HT-29 (cell line): Measurements from ENCODE around the gene CFAP92. TPM values are rescaled to one million over a fixed set of nuclear protein-coding genes. Genes with fewer than 3 reads are reported as not detected.

ENCODE experiments used
- DNase-seq: peaks from one replicate; pipeline ENCODE4 v3.0.0-alpha.2; 2015; ENCODE audit warnings: low spot score
- total RNA-seq: library from RNA; depleted of rRNA; stranded (reverse); fragments of >200 nt; shearing (Covaris generic); gene quantifications from 2 replicates; pipeline ENCODE4 v1.2.3, GENCODE V29; 2014

Gene CFAP92
- total RNA-seq, 1 experiment from 2014 or later: 0.74 TPM

- peak; percentile 92 for DNase-seq
These were observed 33.1 kb upstream of the CFAP92 start for GRCh38 chr3:129026728-129027543.

- no peak for DNase-seq
These were observed 32.0 kb upstream of the CFAP92 start for GRCh38 chr3:129025691-129026435.

GRCh38 chr3:129025108-129025507 is 31.2 kb upstream of the CFAP92 start:
- no peak for DNase-seq

- DNase-seq: peak; percentile 81
These were observed 30.0 kb upstream of the CFAP92 start for GRCh38 chr3:129023909-129024308.

- DNase-seq: no peak
These were observed 29.1 kb upstream of the CFAP92 start for GRCh38 chr3:129023008-129023358.

GRCh38 chr3:129022114-129023007 is 28.5 kb upstream of the CFAP92 start:
- DNase-seq: no peak

- no peak for DNase-seq
These were observed 27.3 kb upstream of the CFAP92 start for GRCh38 chr3:129021140-129021551.

GRCh38 chr3:129020691-129021090 is 26.8 kb upstream of the CFAP92 start:
- no peak for DNase-seq

- DNase-seq: no peak
These were observed 25.4 kb upstream of the CFAP92 start for GRCh38 chr3:129019266-129019665.

GRCh38 chr3:129018751-129019150 is 24.9 kb upstream of the CFAP92 start:
- no peak for DNase-seq

GRCh38 chr3:129018271-129018670 is 24.4 kb upstream of the CFAP92 start:
- DNase-seq: no peak

- no peak for DNase-seq
These were observed 23.6 kb upstream of the CFAP92 start for GRCh38 chr3:129017484-129017899.

- no peak for DNase-seq
These were observed 23.0 kb upstream of the CFAP92 start for GRCh38 chr3:129016720-129017483.

- DNase-seq: peak; percentile 89
These were observed 22.5 kb upstream of the CFAP92 start for GRCh38 chr3:129016356-129016719.

- no peak for DNase-seq
These were observed 21.7 kb upstream of the CFAP92 start for GRCh38 chr3:129015388-129016105.

GRCh38 chr3:129014793-129015345 is 21.0 kb upstream of the CFAP92 start:
- no peak for DNase-seq

- DNase-seq: no peak
These were observed 20.3 kb upstream of the CFAP92 start for GRCh38 chr3:129014148-129014547.

GRCh38 chr3:129013491-129013891 is 19.6 kb upstream of the CFAP92 start:
- peak; percentile 23 for DNase-seq

- DNase-seq: no peak
These were observed 16.6 kb upstream of the CFAP92 start for GRCh38 chr3:129010310-129010956.

GRCh38 chr3:129009266-129009665 is 15.4 kb upstream of the CFAP92 start:
- no peak for DNase-seq
